T-helper 17 cell (primary cell): ENCODE measurements around the gene MYZAP. TPM values are rescaled to one million over a fixed set of nuclear protein-coding genes. Genes with fewer than 3 reads are reported as not detected.
A peak's percentile ranks its signal among the peaks of the same experiment; 100 is the strongest.

Experiments
- ATAC-seq: fragments of 150-1000 bp; cut with Tn5 transposase; 2 replicates; pipeline ENCODE4 v1.10.0; 2021; ENCODE audit warnings: mild to moderate bottlenecking, moderate library complexity
- DNase-seq, 3 donors: peaks; one replicate each; pipeline versions ENCODE4 v3.0.0 to v3.0.0-alpha.2; 2020 to 2021
- H3K9me3 ChIP-seq: one replicate; pipeline ENCODE4 v1.7.0; 2013; ENCODE audit warnings: low read length, mild to moderate bottlenecking; ENCODE audit not compliant: control insufficient read depth, poor library complexity, severe bottlenecking
- H3K27ac Mint-ChIP-seq: one replicate; pipeline ENCODE4 v1.8.0; 2022; ENCODE audit warnings: mild to moderate bottlenecking, moderate library complexity, mixed read lengths
- H3K27me3 Mint-ChIP-seq: one replicate; pipeline ENCODE4 v1.8.0; 2022; ENCODE audit warnings: mixed read lengths
- H3K36me3 Mint-ChIP-seq: one replicate; pipeline ENCODE4 v1.8.0; 2022; ENCODE audit warnings: low read depth, mixed read lengths
- H3K4me1 Mint-ChIP-seq: one replicate; pipeline ENCODE4 v1.8.0; 2022; ENCODE audit warnings: mild to moderate bottlenecking, mixed read lengths
- H3K4me3 Mint-ChIP-seq: one replicate; pipeline ENCODE4 v1.8.0; 2022; ENCODE audit warnings: mild to moderate bottlenecking, moderate library complexity, mixed read lengths
- total RNA-seq, 4 donors: library from RNA in 2 of 4; stranded (reverse) in 2 of 4; gene quantifications; one replicate each; pipeline ENCODE4 v1.2.3 and lab custom pipeline; 2022 to 2026

The MYZAP gene, protein sequence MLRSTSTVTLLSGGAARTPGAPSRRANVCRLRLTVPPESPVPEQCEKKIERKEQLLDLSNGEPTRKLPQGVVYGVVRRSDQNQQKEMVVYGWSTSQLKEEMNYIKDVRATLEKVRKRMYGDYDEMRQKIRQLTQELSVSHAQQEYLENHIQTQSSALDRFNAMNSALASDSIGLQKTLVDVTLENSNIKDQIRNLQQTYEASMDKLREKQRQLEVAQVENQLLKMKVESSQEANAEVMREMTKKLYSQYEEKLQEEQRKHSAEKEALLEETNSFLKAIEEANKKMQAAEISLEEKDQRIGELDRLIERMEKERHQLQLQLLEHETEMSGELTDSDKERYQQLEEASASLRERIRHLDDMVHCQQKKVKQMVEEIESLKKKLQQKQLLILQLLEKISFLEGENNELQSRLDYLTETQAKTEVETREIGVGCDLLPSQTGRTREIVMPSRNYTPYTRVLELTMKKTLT
- 1 to 10 TPM in 1 of 2 donors, under 1 TPM in 1; 0.15 to 6.2 TPM for total RNA-seq
- 0.08 to 0.12 reads per million in 2 donors for total RNA-seq (lab: John Stamatoyannopoulos, UW)

DNA sequence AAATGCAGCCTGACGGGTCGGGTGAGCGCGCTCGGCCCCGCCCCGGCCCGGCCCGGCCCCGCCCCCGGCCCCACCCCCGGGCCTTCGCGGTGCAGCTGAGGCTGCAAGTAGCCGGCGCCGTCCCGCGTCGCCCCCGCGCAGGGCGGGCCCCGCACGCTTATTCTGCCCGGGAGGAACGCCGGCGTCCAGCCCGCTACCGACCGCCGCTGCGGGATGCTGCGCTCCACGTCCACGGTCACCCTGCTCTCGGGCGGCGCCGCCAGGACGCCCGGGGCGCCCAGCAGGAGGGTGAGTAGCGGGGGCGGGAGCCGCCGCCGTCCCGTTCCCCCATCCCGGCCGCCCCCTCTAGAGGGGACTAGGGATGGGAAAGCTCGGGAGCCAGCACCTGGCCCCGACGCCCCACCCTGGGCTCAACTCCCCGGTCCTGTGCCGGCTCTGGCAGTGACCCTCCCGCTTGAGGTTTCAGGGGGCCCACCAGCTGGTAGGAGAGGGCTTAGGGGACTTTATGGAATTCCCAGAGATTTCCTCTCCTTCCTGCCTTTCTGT is at the start of gene MYZAP:
MYZAP (plus strand) TSS at position 83 of the 546 bp plus-strand sequence; CDS start at position 214, 131 bp downstream.
- peaks cover 60% of the 10 kb centered on the region for H3K27me3 Mint-ChIP-seq
- no peaks in the 10 kb centered on the region for H3K9me3 ChIP-seq
- ATAC-seq (peak; percentile 84), DNase-seq (peak; percentile 12 to 17 (median 15))
- H3K4me3 Mint-ChIP-seq: peak within 1 kb of the TSS; percentile 73
- H3K36me3 Mint-ChIP-seq: peaks cover 2% of the 10 kb centered on the region
- H3K27ac Mint-ChIP-seq: no peak within 1 kb of the TSS
- peaks cover 17% of the 10 kb centered on the region for H3K4me1 Mint-ChIP-seq

DNA sequence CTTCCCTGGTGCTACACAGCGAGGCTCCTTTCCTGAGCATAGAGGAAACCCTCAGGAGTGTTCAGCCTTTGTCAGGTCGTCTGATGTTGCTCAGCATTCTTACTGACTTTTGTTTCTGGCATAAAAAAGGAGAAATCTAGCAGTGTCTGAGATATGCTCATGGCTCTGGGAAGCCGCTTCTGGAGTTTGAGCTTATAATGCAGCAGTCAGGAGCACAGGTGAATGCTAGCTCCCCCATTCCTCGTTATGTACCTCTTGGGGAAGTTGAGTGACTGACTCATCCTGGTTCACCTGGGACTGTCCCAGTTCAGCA is 49.2 kb upstream of the MYZAP start:
- Mint-ChIP-seq H3K27me3 (peaks cover 41% of the 10 kb centered on the region), H3K4me3 (no peak overlapping the region), H3K4me1 (no peaks in the 10 kb centered on the region), H3K27ac (no peak overlapping the region), H3K36me3 (no peaks in the 10 kb centered on the region)
- DNase-seq (no peak), ATAC-seq (no peak)
- H3K9me3 ChIP-seq: no peaks in the 10 kb centered on the region

DNA sequence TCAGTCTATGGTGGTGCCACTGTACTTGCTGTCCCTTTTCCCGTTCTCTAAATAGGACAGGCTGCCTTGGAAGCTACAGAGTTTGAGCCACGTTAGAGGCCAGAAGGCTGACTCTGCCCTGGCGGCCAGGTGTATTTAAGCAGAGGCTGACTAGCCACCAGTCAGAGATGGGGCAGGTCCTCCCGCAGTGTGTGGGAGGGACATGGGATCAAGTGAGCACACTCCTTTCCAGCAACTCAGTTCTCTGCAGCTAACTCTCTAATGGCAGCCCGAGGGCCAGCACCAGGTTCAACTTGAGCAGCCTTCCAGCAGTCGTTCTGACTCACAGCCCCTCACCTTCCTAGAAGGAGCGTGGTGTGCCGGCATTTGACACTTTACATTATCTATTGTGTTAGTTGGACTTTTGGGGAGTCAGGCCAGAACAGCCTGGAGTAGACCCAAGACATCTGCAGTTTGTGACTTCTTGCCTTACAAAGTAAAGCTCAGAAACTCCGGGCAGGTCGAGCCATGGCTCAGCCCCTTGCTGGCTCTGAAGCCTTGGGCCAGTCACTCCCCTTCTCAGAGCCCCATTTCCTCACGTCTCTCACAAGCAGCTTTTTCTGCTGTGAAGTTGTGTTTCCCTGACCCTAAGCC is 46.7 kb upstream of the MYZAP start:
- no peak for ATAC-seq
- H3K9me3 ChIP-seq: no peaks in the 10 kb centered on the region

DNA sequence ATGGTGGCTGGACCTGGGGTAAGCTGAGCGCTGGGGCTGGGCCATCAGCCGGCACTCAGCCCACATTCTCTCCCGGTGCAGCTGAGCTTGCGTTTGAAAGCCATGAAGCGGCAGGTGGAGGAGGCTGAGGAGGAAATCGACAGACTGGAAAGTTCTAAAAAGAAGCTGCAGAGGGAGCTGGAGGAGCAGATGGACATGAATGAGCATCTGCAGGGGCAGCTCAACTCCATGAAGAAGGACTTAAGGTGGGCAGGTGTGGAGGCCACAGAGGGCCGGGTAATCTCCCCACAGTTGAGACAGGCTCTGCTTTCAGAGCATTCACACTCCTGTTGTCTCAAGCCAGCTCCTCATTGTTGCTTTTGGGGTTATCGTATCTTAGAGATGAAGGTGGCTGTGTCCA is 45.7 kb upstream of the MYZAP start:
- peaks cover 41% of the 10 kb centered on the region for H3K27me3 Mint-ChIP-seq
- no peak for ATAC-seq
- H3K27ac Mint-ChIP-seq: no peak overlapping the region
- no peaks in the 10 kb centered on the region for H3K9me3 ChIP-seq
- no peak for DNase-seq
- H3K4me1 Mint-ChIP-seq: no peaks in the 10 kb centered on the region
- no peak overlapping the region for H3K4me3 Mint-ChIP-seq
- peaks cover 3% of the 10 kb centered on the region for H3K36me3 Mint-ChIP-seq

More for the DNA sequence above, 46.7 kb upstream of the MYZAP start:
- peaks cover 3% of the 10 kb centered on the region for H3K36me3 Mint-ChIP-seq
- peaks cover 44% of the 10 kb centered on the region for H3K27me3 Mint-ChIP-seq
- H3K4me1 Mint-ChIP-seq: no peaks in the 10 kb centered on the region
- H3K27ac Mint-ChIP-seq: no peak overlapping the region
- DNase-seq: no peak
- H3K4me3 Mint-ChIP-seq: no peak overlapping the region

DNA sequence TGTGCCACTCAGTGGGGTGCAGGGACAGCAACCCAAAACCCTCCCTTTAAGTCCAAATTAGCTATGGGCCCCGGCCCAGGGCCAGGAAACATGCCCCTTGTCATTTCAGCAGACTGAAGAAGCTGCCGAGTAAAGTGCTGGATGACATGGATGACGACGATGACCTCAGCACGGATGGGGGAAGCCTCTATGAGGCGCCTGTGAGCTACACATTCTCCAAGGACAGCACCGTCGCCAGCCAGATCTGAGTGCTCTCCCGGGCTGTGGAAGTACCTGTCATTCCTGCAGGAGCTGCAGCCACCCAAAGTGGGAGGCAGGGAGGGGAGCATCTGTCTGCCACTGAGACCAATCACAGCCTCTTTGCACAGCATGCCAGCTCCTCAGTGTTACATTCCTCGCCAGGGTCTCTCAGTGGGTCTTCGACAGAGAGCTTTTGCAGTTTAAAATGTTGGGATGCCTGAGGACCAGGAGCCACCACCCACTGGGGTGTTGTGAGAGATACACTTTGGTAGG is 44.4 kb upstream of the MYZAP start:
- no peak for DNase-seq
- Mint-ChIP-seq H3K27ac (no peak overlapping the region), H3K36me3 (peaks cover 3% of the 10 kb centered on the region), H3K27me3 (peaks cover 48% of the 10 kb centered on the region), H3K4me1 (peaks cover 2% of the 10 kb centered on the region), H3K4me3 (no peak overlapping the region)
- no peak for ATAC-seq
- no peaks in the 10 kb centered on the region for H3K9me3 ChIP-seq

DNA sequence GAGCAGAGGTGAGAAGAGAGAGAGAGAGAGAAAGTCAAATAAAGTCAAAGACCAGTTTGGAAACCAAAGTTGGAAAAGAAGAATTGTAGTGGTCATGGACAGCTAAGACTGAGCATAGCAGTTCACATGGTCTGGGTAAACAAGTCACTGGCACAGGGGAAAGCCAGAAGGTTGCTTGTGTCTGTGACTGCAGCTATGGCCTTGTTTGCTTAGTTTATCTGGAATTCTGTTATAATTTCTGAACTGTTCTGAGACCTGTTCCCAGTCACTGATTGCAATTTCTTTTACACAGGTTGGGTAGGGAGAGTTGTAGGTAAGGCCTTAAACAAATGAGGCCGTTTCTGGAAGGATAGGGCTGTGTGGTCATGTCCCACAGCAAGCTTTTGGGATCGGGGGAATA is 43.4 kb upstream of the MYZAP start:
- DNase-seq (no peak), ATAC-seq (no peak)
- Mint-ChIP-seq H3K4me3 (no peak overlapping the region), H3K27me3 (peaks cover 39% of the 10 kb centered on the region), H3K27ac (no peak overlapping the region), H3K4me1 (peaks cover 2% of the 10 kb centered on the region), H3K36me3 (peaks cover 3% of the 10 kb centered on the region)
- no peaks in the 10 kb centered on the region for H3K9me3 ChIP-seq

DNA sequence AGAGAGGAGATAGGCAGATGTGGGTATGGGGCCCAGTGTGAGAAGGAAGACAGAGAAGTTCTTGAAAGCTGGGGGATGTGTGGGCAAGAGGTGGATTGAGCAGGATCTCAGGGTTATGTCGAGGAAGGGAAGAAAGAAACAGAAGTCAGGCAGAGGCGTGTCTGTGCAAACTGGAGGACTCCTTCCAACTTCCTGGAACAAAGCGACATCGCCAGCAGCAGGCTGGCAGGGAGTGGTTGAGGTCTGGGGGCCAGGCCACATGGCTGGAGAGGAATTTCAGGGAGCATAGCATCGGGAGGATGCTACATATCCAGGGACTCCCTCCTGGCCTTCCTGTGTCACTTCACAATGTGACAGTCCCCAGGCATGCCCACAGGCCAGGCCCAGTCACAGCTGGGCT is 42.9 kb upstream of the MYZAP start:
- Mint-ChIP-seq H3K27ac (no peak overlapping the region), H3K36me3 (peaks cover 3% of the 10 kb centered on the region), H3K4me1 (peaks cover 2% of the 10 kb centered on the region), H3K4me3 (no peak overlapping the region), H3K27me3 (peaks cover 38% of the 10 kb centered on the region)
- H3K9me3 ChIP-seq: no peaks in the 10 kb centered on the region
- DNase-seq: no peak
- ATAC-seq: no peak

DNA sequence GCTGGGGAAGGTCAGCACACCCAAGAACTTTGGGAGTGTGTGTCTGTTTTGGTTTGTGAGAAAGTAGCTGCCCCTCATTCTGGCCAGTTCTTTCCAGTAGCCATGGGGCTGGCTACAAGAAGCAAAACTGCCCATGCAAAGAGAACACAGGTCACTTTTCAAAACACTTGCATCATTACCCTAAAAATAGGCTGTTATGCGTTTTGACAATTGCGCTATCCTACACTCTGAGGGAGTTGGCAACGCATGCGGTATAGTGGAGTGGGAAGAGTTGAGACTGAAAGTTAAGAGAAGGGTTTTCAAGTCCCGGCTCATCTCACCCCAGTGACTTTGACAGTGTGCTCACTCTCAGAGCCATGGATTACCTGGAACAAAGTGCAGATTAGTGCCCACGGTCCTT is 41.8 kb upstream of the MYZAP start:
- Mint-ChIP-seq H3K27me3 (peaks cover 39% of the 10 kb centered on the region), H3K27ac (no peak overlapping the region), H3K4me1 (peaks cover 2% of the 10 kb centered on the region), H3K36me3 (peaks cover 3% of the 10 kb centered on the region), H3K4me3 (no peak overlapping the region)
- no peaks in the 10 kb centered on the region for H3K9me3 ChIP-seq
- DNase-seq (no peak), ATAC-seq (no peak)

DNA sequence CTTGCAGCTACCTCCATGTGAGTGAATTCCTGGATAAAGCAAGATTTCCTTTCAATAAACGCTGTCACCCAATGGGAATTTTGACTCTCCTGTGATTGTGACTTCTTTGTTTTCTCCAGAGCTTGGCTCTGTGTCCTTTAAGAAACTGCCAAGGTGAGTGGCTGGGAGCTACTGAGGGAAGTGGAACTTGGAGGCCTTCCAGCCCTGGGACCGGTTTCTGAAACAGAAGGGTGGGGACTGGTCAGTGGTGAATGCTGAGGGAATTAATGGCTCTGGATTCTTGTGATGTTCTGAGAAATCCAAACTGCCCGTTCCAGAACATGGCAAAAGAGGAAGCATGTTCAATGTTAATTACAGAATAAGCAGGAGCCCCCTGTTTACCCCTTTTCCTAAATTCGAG is 41.1 kb upstream of the MYZAP start:
- DNase-seq (no peak), ATAC-seq (no peak)
- Mint-ChIP-seq H3K27ac (no peak overlapping the region), H3K4me1 (peaks cover 2% of the 10 kb centered on the region), H3K36me3 (peaks cover 3% of the 10 kb centered on the region), H3K4me3 (no peak overlapping the region), H3K27me3 (peaks cover 46% of the 10 kb centered on the region)
- H3K9me3 ChIP-seq: no peaks in the 10 kb centered on the region

DNA sequence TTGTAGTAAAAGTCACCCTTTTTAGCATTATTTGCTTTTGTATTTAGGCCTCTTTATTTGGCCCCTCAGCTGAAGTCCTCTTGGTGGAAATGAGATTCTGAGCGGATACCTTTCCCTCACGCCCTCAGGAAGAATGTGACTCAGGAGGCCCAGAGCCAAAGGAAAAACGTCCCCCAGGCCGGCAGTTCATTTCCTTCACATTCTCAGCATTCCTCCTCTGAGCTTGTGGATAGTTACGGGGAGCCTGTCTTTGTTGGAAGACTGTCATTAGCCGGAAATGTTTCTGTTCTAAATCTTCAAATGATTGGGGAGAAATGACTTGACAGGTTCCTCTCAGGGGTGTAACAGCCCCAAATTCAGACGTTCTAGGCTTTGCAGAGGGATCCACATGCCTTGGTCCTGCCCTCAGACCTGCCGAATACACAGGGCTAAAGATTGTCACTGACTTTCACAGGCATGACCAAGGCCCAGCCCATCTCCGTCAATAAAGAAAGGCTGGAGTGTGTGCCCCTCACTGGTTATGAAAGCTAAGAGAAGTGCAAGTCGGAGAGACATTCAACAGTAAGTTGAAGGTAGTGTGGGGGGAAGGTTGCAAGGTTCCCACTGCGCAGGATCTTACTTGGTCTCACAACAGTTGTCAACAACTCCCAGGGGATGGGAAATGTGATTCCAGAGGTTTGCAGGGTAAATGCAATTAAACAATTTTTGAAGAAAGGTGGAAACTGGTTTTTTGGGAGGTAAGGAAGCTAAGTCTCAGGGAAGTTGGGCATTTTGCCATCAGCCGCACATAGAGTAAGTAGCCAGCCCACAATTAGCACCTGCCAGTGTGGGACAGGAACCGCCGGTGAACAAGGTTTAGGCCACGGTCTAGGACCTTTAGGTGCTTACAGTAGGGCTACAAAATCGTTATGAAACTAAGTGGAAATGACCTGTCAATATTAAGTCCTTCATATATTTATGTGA is 39.7 kb upstream of the MYZAP start:
- H3K36me3 Mint-ChIP-seq: peaks cover 3% of the 10 kb centered on the region
- H3K9me3 ChIP-seq: no peaks in the 10 kb centered on the region
- ATAC-seq (no peak), DNase-seq (no peak)
- peaks cover 59% of the 10 kb centered on the region for H3K27me3 Mint-ChIP-seq
- no peak overlapping the region for H3K4me3 Mint-ChIP-seq
- H3K4me1 Mint-ChIP-seq: peaks cover 2% of the 10 kb centered on the region
- no peak overlapping the region for H3K27ac Mint-ChIP-seq

DNA sequence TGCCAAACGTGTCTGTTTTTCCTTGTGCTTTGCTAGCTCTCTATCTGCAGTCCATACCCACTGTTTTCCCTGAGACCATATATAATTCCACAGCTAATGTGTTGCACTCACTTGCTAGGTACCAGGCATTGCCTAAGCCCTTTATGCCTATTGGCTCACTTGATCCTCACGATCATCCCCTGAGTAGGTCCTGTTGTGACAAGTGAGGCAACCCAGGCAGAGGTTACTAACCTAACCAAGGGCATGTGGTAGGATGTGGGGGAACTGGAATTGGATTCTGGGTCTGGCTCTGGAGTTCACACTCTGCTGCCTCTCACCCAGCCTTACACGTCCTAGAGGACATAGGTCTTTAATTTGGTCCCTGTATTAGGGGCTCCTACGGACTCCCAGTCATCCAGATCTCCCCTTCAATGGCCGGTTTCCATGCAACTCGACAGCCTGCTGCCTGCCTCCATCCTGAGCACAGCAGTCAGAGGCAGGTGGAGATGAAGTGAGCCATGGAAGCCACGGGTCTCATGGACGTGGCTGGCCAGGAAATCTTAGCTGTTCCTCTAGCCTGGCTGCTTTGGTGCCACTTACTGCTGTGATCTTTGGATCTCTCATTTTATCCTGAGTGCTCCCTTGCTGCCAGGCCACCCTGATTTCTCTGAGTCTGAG is 38.9 kb upstream of the MYZAP start:
- H3K9me3 ChIP-seq: no peaks in the 10 kb centered on the region
- Mint-ChIP-seq H3K4me1 (peaks cover 2% of the 10 kb centered on the region), H3K27me3 (peaks cover 63% of the 10 kb centered on the region), H3K36me3 (peaks cover 3% of the 10 kb centered on the region), H3K4me3 (no peak overlapping the region), H3K27ac (no peak overlapping the region)
- DNase-seq (no peak), ATAC-seq (no peak)

DNA sequence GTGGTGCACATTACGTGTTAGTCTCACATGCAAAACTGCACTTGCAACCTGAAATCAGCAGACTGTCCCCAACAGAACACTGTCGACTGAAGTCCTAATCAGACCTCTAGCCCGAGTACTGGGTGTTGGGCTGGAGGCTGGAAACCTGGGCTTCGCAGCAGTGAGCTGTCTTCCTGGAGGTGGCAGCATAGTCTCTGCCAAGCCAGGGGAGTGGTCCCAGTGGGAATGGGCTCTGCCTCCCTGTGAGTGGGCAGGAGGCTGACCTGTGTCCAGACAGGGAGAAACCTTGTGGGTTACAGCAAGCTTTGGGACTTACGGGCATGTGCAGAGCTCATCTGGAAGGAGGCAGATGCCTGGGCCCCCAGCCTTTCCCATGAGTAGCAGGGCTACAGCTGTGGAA is 38.2 kb upstream of the MYZAP start:
- Mint-ChIP-seq H3K4me3 (no peak overlapping the region), H3K27ac (no peak overlapping the region), H3K36me3 (peaks cover 2% of the 10 kb centered on the region), H3K4me1 (peaks cover 2% of the 10 kb centered on the region), H3K27me3 (peaks cover 55% of the 10 kb centered on the region)
- no peak for DNase-seq
- ATAC-seq: no peak
- no peaks in the 10 kb centered on the region for H3K9me3 ChIP-seq
